NCI-H187 (cell line): ENCODE measurements around the gene HIPK2.

Experiments
- DNase-seq, 2 experiments: peaks; one replicate each; lab custom pipeline; 2025; lab: John Stamatoyannopoulos, UW

Gene HIPK2

GRCh38 chr7:139589474-139589873, 188.3 kb downstream of the HIPK2 start:
- no peak for DNase-seq

- DNase-seq, result no peak
Measured at GRCh38 chr7:139588632-139589031, 189.2 kb downstream of the HIPK2 start.

- no peak for DNase-seq
Measured at GRCh38 chr7:139587535-139587934, 190.3 kb downstream of the HIPK2 start.

- DNase-seq, result no peak
Measured at GRCh38 chr7:139586286-139586685, 191.5 kb downstream of the HIPK2 start.

- DNase-seq, result no peak
Measured at GRCh38 chr7:139585042-139585441, 192.8 kb downstream of the HIPK2 start.

- DNase-seq, result no peak
Measured at GRCh38 chr7:139583826-139584553, 193.8 kb downstream of the HIPK2 start.

- DNase-seq, result no peak
Measured at GRCh38 chr7:139582671-139583155, 195.1 kb downstream of the HIPK2 start.

- DNase-seq, result no peak
Measured at GRCh38 chr7:139582130-139582650, 195.6 kb downstream of the HIPK2 start.

GRCh38 chr7:139580435-139580834, 197.4 kb downstream of the HIPK2 start:
- DNase-seq, result no peak

- DNase-seq, result no peak
Measured at GRCh38 chr7:139576179-139576973, 201.4 kb downstream of the HIPK2 start.

GRCh38 chr7:139575338-139575680, 202.5 kb downstream of the HIPK2 start:
- DNase-seq, result no peak

GRCh38 chr7:139574618-139575337, 203.0 kb downstream of the HIPK2 start:
- DNase-seq, result no peak

- no peak for DNase-seq
Measured at GRCh38 chr7:139573871-139574270, 203.9 kb downstream of the HIPK2 start.

- DNase-seq, result no peak
Measured at GRCh38 chr7:139572704-139573385, 205.0 kb downstream of the HIPK2 start.

GRCh38 chr7:139572071-139572470, 205.7 kb downstream of the HIPK2 start:
- no peak for DNase-seq

- no peak for DNase-seq
Measured at GRCh38 chr7:139571651-139572050, 206.1 kb downstream of the HIPK2 start.

GRCh38 chr7:139571190-139571589, 206.6 kb downstream of the HIPK2 start:
- no peak for DNase-seq

- DNase-seq, result no peak
Measured at GRCh38 chr7:139570626-139571025, 207.2 kb downstream of the HIPK2 start.

- DNase-seq, result no peak
Measured at GRCh38 chr7:139570119-139570518, 207.7 kb downstream of the HIPK2 start.

GRCh38 chr7:139568813-139569490, 208.8 kb downstream of the HIPK2 start:
- DNase-seq, result no peak

- no peak for DNase-seq
Measured at GRCh38 chr7:139568346-139568675, 209.5 kb downstream of the HIPK2 start.
